ENCODE results near the gene EBF3.

Gene EBF3

GRCh38 chr10:129909531-129910256 lies 54.4 kb downstream of the EBF3 start:
- DNase-seq = peak; percentile 50

GRCh38 chr10:129909080-129909479 lies 55.0 kb downstream of the EBF3 start:
- DNase-seq = peak; percentile 36

GRCh38 chr10:129908406-129908805 lies 55.7 kb downstream of the EBF3 start:
- DNase-seq = no peak

- peak; percentile 38 for DNase-seq
These were observed 58.5 kb downstream of the EBF3 start for GRCh38 chr10:129905553-129905952.

- DNase-seq = no peak
These were observed 59.8 kb downstream of the EBF3 start for GRCh38 chr10:129904323-129904722.

GRCh38 chr10:129901389-129902006 lies 62.6 kb downstream of the EBF3 start:
- no peak for DNase-seq

GRCh38 chr10:129900825-129901224 lies 63.2 kb downstream of the EBF3 start:
- no peak for DNase-seq

GRCh38 chr10:129899276-129900130 lies 64.6 kb downstream of the EBF3 start:
- no peak for DNase-seq

- DNase-seq = no peak
These were observed 65.3 kb downstream of the EBF3 start for GRCh38 chr10:129898706-129899268.

- no peak for DNase-seq
These were observed 66.0 kb downstream of the EBF3 start for GRCh38 chr10:129897871-129898626.

- peak; percentile 33 for DNase-seq
These were observed 67.2 kb downstream of the EBF3 start for GRCh38 chr10:129896860-129897200.

- no peak for DNase-seq
These were observed 67.8 kb downstream of the EBF3 start for GRCh38 chr10:129896136-129896859.

- no peak for DNase-seq
These were observed 68.3 kb downstream of the EBF3 start for GRCh38 chr10:129895811-129896135.

GRCh38 chr10:129894698-129895097 lies 69.4 kb downstream of the EBF3 start:
- no peak for DNase-seq

GRCh38 chr10:129893104-129894089 lies 70.7 kb downstream of the EBF3 start:
- DNase-seq = no peak

GRCh38 chr10:129892548-129893052 lies 71.5 kb downstream of the EBF3 start:
- no peak for DNase-seq

GRCh38 chr10:129891806-129892205 lies 72.3 kb downstream of the EBF3 start:
- no peak for DNase-seq

- DNase-seq = no peak
These were observed 73.9 kb downstream of the EBF3 start for GRCh38 chr10:129890170-129890569.

- DNase-seq = peak; percentile 77
These were observed 75.1 kb downstream of the EBF3 start for GRCh38 chr10:129888784-129889616.

All from activated effector memory CD4-positive, alpha-beta T cell treated with anti-CD3 and anti-CD28 coated beads, Interleukin-2, amount 50 U/mL, for 16 hours (primary cell).